Measurements from ENCODE around the gene FAM83G.

Gene FAM83G

GRCh38 chr17:19002805-19003542 is 1.6 kb downstream of the FAM83G start:
- peak overlapping the region; percentile 79 for H3K4me3 ChIP-seq (ENCODE audit: low read depth, low read length)
- TF ChIP-seq CTCF (IDR thresholded peaks at IDR 0.05; ENCODE audit: borderline replicate concordance, insufficient read depth, low read depth, low read length), result no peak

GRCh38 chr17:19001907-19002590 is 2.5 kb downstream of the FAM83G start:
- H3K4me3 ChIP-seq (ENCODE audit: low read depth, low read length), result no peak overlapping the region
- TF ChIP-seq CTCF (IDR thresholded peaks at IDR 0.05; ENCODE audit: borderline replicate concordance, insufficient read depth, low read depth, low read length), result no peak

GRCh38 chr17:19000531-19001325 is 3.8 kb downstream of the FAM83G start:
- H3K4me3 ChIP-seq (ENCODE audit: low read depth, low read length), result no peak overlapping the region
- no peak for TF ChIP-seq CTCF (IDR thresholded peaks at IDR 0.05; ENCODE audit: borderline replicate concordance, insufficient read depth, low read depth, low read length)

- TF ChIP-seq CTCF (IDR thresholded peaks at IDR 0.05; ENCODE audit: borderline replicate concordance, insufficient read depth, low read depth, low read length), result no peak
- H3K4me3 ChIP-seq (ENCODE audit: low read depth, low read length), result no peak overlapping the region
Observed at GRCh38 chr17:18999911-19000310, 4.7 kb downstream of the FAM83G start.

GRCh38 chr17:18999394-18999793 is 5.2 kb downstream of the FAM83G start:
- no peak for TF ChIP-seq CTCF (IDR thresholded peaks at IDR 0.05; ENCODE audit: borderline replicate concordance, insufficient read depth, low read depth, low read length)
- H3K4me3 ChIP-seq (ENCODE audit: low read depth, low read length), result no peak overlapping the region

- no peak for TF ChIP-seq CTCF (IDR thresholded peaks at IDR 0.05; ENCODE audit: borderline replicate concordance, insufficient read depth, low read depth, low read length)
- no peak overlapping the region for H3K4me3 ChIP-seq (ENCODE audit: low read depth, low read length)
Observed at GRCh38 chr17:18997650-18998196, 6.8 kb downstream of the FAM83G start.
